Kidney epithelial cell (primary cell): ENCODE data around the gene VPS13C. TPM values are rescaled to one million over a fixed set of nuclear protein-coding genes. Genes with fewer than 3 reads are reported as not detected.

ENCODE experiments used
- DNase-seq: peaks from one replicate; pipeline ENCODE4 v3.0.0-alpha.2; 2010; ENCODE audit warnings: low read depth
- H3K27me3 ChIP-seq: 2 replicates; pipeline ENCODE4 v1.6.0; 2011; ENCODE audit warnings: low read length; ENCODE audit not compliant: control insufficient read depth, insufficient read depth
- H3K36me3 ChIP-seq: 2 replicates; pipeline ENCODE4 v1.5.1; 2011; ENCODE audit warnings: low read length; ENCODE audit not compliant: control insufficient read depth, insufficient read depth
- H3K4me3 ChIP-seq: 2 replicates; pipeline ENCODE4 v1.5.1; 2011; ENCODE audit warnings: low read depth, mild to moderate bottlenecking, control low read depth, low read length
- total RNA-seq: library from RNA; depleted of rRNA; stranded (reverse); fragments of >200 nt; gene quantifications from 2 replicates; pipeline ENCODE4 v1.2.3, GENCODE V29; 2015
- TF ChIP-seq, protein P1 (sequence below): IDR thresholded peaks from 2 replicates; pipeline ENCODE4 v1.5.1; 2011; ENCODE audit warnings: mild to moderate bottlenecking, moderate library complexity, low read length, control low read depth, inconsistent platforms; ENCODE audit not compliant: insufficient read depth, poor library complexity, severe bottlenecking

Gene VPS13C
- total RNA-seq, 1 donor from 2014 or later: 48.3 TPM

DNA sequence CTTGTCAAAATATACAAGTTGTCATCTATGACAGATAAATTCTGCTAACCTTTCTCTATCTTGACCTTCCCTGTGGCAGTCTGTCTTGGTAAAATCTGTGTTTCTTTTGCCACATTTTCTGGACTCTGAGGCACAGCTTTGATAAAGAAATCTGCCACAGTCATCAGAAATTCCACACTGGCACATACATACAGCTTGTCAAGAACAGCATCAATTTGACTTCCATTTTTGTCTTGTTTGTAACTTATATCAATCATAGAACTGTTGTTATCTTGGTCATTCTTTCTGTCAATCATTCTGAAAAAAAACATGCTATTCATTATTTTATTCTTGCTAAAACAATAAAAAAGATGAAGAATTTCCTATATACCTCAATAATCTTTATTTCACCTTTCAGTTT, 130.8 kb downstream of the VPS13C start:
- Histone ChIP-seq H3K4me3 (no peak overlapping the region), H3K27me3 (no peaks in the 10 kb centered on the region), H3K36me3 (no peaks in the 10 kb centered on the region)
- DNase-seq: no peak
- TF ChIP-seq, protein P1, sequence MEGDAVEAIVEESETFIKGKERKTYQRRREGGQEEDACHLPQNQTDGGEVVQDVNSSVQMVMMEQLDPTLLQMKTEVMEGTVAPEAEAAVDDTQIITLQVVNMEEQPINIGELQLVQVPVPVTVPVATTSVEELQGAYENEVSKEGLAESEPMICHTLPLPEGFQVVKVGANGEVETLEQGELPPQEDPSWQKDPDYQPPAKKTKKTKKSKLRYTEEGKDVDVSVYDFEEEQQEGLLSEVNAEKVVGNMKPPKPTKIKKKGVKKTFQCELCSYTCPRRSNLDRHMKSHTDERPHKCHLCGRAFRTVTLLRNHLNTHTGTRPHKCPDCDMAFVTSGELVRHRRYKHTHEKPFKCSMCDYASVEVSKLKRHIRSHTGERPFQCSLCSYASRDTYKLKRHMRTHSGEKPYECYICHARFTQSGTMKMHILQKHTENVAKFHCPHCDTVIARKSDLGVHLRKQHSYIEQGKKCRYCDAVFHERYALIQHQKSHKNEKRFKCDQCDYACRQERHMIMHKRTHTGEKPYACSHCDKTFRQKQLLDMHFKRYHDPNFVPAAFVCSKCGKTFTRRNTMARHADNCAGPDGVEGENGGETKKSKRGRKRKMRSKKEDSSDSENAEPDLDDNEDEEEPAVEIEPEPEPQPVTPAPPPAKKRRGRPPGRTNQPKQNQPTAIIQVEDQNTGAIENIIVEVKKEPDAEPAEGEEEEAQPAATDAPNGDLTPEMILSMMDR: no peak

DNA sequence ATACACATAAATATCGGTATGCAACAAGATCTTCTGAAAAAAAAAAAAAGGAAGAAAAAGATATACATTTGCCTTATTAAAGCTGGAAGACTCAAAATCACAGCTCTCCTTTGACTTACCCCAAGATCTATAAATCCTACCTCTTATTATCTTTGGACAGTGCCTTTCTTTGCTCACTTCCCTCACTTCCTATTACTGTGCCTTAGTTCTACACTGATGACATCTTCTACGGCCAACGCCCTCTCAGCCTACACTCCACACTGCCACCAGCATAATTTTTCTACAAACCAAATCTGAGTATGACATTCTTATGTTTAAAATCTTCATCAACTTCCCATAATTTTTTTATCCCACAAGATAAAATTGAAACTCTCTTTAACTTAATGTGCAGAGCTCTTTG, 137.1 kb downstream of the VPS13C start:
- TF ChIP-seq, protein P1: no peak
- H3K4me3 ChIP-seq: no peak overlapping the region
- DNase-seq: no peak
- no peaks in the 10 kb centered on the region for H3K36me3 ChIP-seq
- H3K27me3 ChIP-seq: no peaks in the 10 kb centered on the region

DNA sequence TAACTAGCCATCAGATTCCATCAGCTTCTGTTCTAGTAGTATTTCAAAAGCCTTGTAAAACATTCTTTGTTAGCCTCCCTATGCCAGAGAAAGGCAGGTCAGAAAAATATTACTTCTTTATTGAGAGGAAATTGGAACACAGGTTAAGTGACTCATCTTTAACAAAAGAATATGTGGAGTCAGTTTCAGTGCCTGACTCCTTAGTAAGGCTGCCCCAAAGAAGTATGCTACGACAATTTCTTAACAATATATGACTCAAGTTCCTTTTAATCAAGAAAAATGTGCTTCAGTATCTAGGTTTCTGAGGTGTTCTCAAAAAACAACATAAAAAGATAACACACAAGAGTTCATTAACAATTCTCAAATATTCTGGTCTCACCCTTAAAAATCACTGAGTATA, 139.2 kb downstream of the VPS13C start:
- DNase-seq: no peak
- TF ChIP-seq, protein P1: no peak
- no peaks in the 10 kb centered on the region for H3K27me3 ChIP-seq
- H3K4me3 ChIP-seq: no peak overlapping the region
- no peaks in the 10 kb centered on the region for H3K36me3 ChIP-seq

DNA sequence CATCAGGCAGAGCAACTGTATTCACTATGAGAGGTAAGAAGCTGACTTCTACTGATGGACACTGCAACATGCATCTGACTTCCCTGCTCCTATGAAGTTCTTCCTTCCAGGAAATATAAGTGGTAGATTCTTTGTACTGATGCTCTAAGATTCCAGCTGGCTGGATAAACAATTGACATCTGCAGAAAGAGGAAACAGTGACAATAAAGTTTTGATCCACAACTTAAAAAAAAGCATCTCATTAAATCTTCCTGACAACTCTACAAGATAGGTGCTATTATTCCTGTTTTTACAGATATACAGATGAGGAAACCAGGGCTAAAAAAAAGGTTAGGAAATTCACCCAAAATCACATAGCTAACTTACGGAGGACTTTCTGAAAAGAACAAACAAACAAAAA, 142.8 kb downstream of the VPS13C start:
- Histone ChIP-seq H3K27me3 (no peaks in the 10 kb centered on the region), H3K4me3 (no peak overlapping the region), H3K36me3 (no peaks in the 10 kb centered on the region)
- DNase-seq: no peak
- TF ChIP-seq, protein P1: no peak

DNA sequence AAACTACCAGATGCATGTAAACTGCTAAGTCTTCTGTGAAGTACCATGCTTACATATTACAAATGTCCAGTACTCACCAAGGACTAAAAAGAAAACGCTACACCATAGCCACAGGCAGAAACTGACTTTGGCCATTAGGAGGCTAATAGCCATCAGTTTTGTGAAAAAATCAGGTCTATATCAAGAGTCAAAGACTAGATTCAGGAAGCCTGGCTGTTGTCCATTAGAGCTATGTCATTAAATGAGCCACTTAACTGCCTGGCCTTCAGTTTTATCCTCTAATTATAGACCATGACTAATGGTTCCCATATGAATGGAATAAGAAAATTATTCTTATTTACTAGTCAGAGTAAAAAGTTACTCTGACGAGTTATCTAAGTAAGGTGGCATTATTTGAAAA, 144.1 kb downstream of the VPS13C start:
- DNase-seq: no peak
- TF ChIP-seq, protein P1: no peak
- no peaks in the 10 kb centered on the region for H3K27me3 ChIP-seq
- no peak overlapping the region for H3K4me3 ChIP-seq
- no peaks in the 10 kb centered on the region for H3K36me3 ChIP-seq

DNA sequence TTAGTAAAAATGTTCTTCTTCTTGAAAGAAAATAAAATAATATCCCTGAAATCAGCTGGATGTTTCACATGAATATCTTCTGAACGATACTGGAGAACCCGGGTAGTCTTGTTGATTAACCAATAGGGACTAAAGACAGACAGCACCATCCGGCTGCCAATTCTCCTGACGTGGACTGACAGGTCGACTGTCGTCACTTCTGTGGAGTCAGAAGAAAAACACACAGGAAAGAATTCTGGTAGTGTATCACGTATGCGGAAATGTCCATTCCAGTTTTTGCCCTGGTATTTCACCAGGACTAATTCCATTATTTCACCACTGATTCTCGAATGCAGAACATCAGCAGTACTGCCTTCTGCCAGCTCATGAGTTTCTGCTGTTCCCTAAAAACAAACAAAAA, 144.6 kb downstream of the VPS13C start:
- no peak for DNase-seq
- Histone ChIP-seq H3K4me3 (no peak overlapping the region), H3K36me3 (no peaks in the 10 kb centered on the region), H3K27me3 (no peaks in the 10 kb centered on the region)
- TF ChIP-seq, protein P1: no peak
